Smooth muscle cell (in vitro differentiated cells): ENCODE data around the gene LYPD8. TPM values are rescaled to one million over a fixed set of nuclear protein-coding genes. Genes with fewer than 3 reads are reported as not detected.

Experiments
- DNase-seq: peaks from one replicate; lab custom pipeline; 2025; ENCODE audit not compliant: unreplicated experiment; lab: John Stamatoyannopoulos, UW
- H2AFZ ChIP-seq: fragments of 200-600 bp; sonication (generic); 2 replicates; pipeline ENCODE4 v1.6.0; 2016; ENCODE audit warnings: antibody characterized with exemption, low read depth, mild to moderate bottlenecking
- H3F3A ChIP-seq: fragments of 200-600 bp; sonication (generic); 2 replicates; pipeline ENCODE4 v1.6.0; 2017; ENCODE audit warnings: antibody characterized with exemption, low read depth
- H3K27ac ChIP-seq: fragments of 200-600 bp; sonication (generic); 2 replicates; pipeline ENCODE4 v1.5.1; 2016; ENCODE audit warnings: low read depth, mild to moderate bottlenecking
- H3K27me3 ChIP-seq: fragments of 200-600 bp; sonication (generic); 2 replicates; pipeline ENCODE4 v1.6.1; 2016; ENCODE audit warnings: low read depth, mild to moderate bottlenecking
- H3K36me3 ChIP-seq: fragments of 200-600 bp; sonication (generic); 2 replicates; pipeline ENCODE4 v1.5.1; 2016; ENCODE audit warnings: low read depth
- H3K4me1 ChIP-seq: fragments of 200-600 bp; sonication (generic); 2 replicates; pipeline ENCODE4 v1.5.1; 2016; ENCODE audit warnings: low read depth
- H3K4me2 ChIP-seq: fragments of 200-600 bp; sonication (generic); 2 replicates; pipeline ENCODE4 v1.6.0; 2016; ENCODE audit warnings: mild to moderate bottlenecking
- H3K4me3 ChIP-seq: fragments of 200-600 bp; sonication (generic); 2 replicates; pipeline ENCODE4 v1.5.1; 2016; ENCODE audit warnings: mild to moderate bottlenecking
- H3K79me2 ChIP-seq: fragments of 200-600 bp; sonication (generic); 2 replicates; pipeline ENCODE4 v1.6.0; 2016; ENCODE audit warnings: low read depth, mild to moderate bottlenecking
- H3K9ac ChIP-seq: fragments of 200-600 bp; sonication (generic); 2 replicates; pipeline ENCODE4 v1.6.0; 2016; ENCODE audit warnings: low read depth
- H3K9me3 ChIP-seq: fragments of 200-600 bp; sonication (generic); replicated peaks from 2 replicates; pipeline ENCODE4 v1.5.1; 2016; ENCODE audit warnings: low read depth
- H4K20me1 ChIP-seq: fragments of 200-600 bp; sonication (generic); 2 replicates; pipeline ENCODE4 v1.6.0; 2016; ENCODE audit warnings: low read depth
- CTCF ChIP-seq: fragments of 200-600 bp; sonication (generic); IDR thresholded peaks from 2 replicates; pipeline ENCODE4 v1.5.1; 2017; ENCODE audit warnings: borderline replicate concordance, mild to moderate bottlenecking, antibody characterized with exemption; ENCODE audit not compliant: insufficient read depth, poor library complexity, severe bottlenecking
- WGBS: methylation state at CpG from one replicate; pipeline ENCODE4 v1.1.7; 2016; ENCODE audit warnings: low lambda C conversion rate; 5-methylcytosine and 5-hydroxymethylcytosine counted together
- polyA plus RNA-seq: library from polyadenylated mRNA; unstranded; fragments of >200 nt; fragmentation: Nextera tagmentation; extraction: Ambion mirVana; gene quantifications from 2 replicates; pipeline ENCODE4 v1.2.1, GENCODE V29; 2016
- total RNA-seq: library from RNA; depleted of rRNA; stranded (reverse); fragments of >200 nt; gene quantifications from 2 replicates; pipeline ENCODE4 v1.2.3, GENCODE V29; 2014

The LYPD8 gene
- total and polyA plus RNA-seq, 2 experiments from 2014 or later, result not detected

GRCh38 chr1:248752161-248753028 is 3.2 kb downstream of the LYPD8 start:
- WGBS, result 89% methylated on average over 8 of the region's 8 CpGs
- no peaks in the 10 kb centered on the region for H3K79me2 ChIP-seq
- H3K27me3 ChIP-seq, result no peaks in the 10 kb centered on the region
- no peaks in the 10 kb centered on the region for H3K9me3 ChIP-seq
- DNase-seq, result no peak
- H3K36me3 ChIP-seq, result no peaks in the 10 kb centered on the region
- no peaks in the 10 kb centered on the region for H3F3A ChIP-seq
- H3K27ac ChIP-seq, result no peak overlapping the region
- no peak overlapping the region for H3K4me3 ChIP-seq
- H4K20me1 ChIP-seq, result no peaks in the 10 kb centered on the region
- no peaks in the 10 kb centered on the region for H3K4me1 ChIP-seq
- no peak for TF ChIP-seq CTCF
- no peak overlapping the region for H3K9ac ChIP-seq
- no peak overlapping the region for H3K4me2 ChIP-seq
- H2AFZ ChIP-seq, result no peak overlapping the region

GRCh38 chr1:248751635-248752034 is 3.9 kb downstream of the LYPD8 start:
- no peaks in the 10 kb centered on the region for H4K20me1 ChIP-seq
- no peak overlapping the region for H3K9ac ChIP-seq
- no peaks in the 10 kb centered on the region for H3K36me3 ChIP-seq
- WGBS, result 76% methylated on average over 4 of the region's 4 CpGs
- no peaks in the 10 kb centered on the region for H3K27me3 ChIP-seq
- DNase-seq, result no peak
- no peaks in the 10 kb centered on the region for H3F3A ChIP-seq
- no peak for TF ChIP-seq CTCF
- no peak overlapping the region for H2AFZ ChIP-seq
- H3K4me1 ChIP-seq, result no peaks in the 10 kb centered on the region
- H3K79me2 ChIP-seq, result no peaks in the 10 kb centered on the region
- H3K27ac ChIP-seq, result no peak overlapping the region
- no peak overlapping the region for H3K4me2 ChIP-seq
- no peaks in the 10 kb centered on the region for H3K9me3 ChIP-seq
- H3K4me3 ChIP-seq, result no peak overlapping the region

- Histone ChIP-seq H3K27me3 (no peaks in the 10 kb centered on the region), H3K79me2 (no peaks in the 10 kb centered on the region), H3K4me2 (no peak overlapping the region), H2AFZ (no peak overlapping the region), H3K4me1 (no peaks in the 10 kb centered on the region), H4K20me1 (no peaks in the 10 kb centered on the region), H3K27ac (no peak overlapping the region), H3F3A (no peaks in the 10 kb centered on the region), H3K9ac (no peak overlapping the region), H3K36me3 (no peaks in the 10 kb centered on the region), H3K9me3 (no peaks in the 10 kb centered on the region), H3K4me3 (no peak overlapping the region)
- WGBS, result 71% methylated on average over 5 of the region's 5 CpGs
- no peak for TF ChIP-seq CTCF
- no peak for DNase-seq
These were observed 4.4 kb downstream of the LYPD8 start for GRCh38 chr1:248751142-248751541.

- no peaks in the 10 kb centered on the region for H3K27me3 ChIP-seq
- H3K9ac ChIP-seq, result no peak overlapping the region
- WGBS, result 72% methylated on average over 2 of the region's 2 CpGs
- no peaks in the 10 kb centered on the region for H3K36me3 ChIP-seq
- no peaks in the 10 kb centered on the region for H3K4me1 ChIP-seq
- H3K4me3 ChIP-seq, result no peak overlapping the region
- H3F3A ChIP-seq, result no peaks in the 10 kb centered on the region
- no peak overlapping the region for H2AFZ ChIP-seq
- TF ChIP-seq CTCF, result no peak
- no peaks in the 10 kb centered on the region for H3K9me3 ChIP-seq
- H3K79me2 ChIP-seq, result no peaks in the 10 kb centered on the region
- H4K20me1 ChIP-seq, result no peaks in the 10 kb centered on the region
- no peak overlapping the region for H3K27ac ChIP-seq
- DNase-seq, result no peak
- no peak overlapping the region for H3K4me2 ChIP-seq
These were observed 5.1 kb downstream of the LYPD8 start for GRCh38 chr1:248750496-248750895.
